GM21515 (cell line): ENCODE results near the gene GRIK3.

Experiments used
- ATAC-seq: cut with Tn5 transposase; IDR thresholded peaks from one replicate; pipeline ENCODE4 v1.9.1; 2021; ENCODE audit not compliant: unreplicated experiment

The GRIK3 gene

DNA sequence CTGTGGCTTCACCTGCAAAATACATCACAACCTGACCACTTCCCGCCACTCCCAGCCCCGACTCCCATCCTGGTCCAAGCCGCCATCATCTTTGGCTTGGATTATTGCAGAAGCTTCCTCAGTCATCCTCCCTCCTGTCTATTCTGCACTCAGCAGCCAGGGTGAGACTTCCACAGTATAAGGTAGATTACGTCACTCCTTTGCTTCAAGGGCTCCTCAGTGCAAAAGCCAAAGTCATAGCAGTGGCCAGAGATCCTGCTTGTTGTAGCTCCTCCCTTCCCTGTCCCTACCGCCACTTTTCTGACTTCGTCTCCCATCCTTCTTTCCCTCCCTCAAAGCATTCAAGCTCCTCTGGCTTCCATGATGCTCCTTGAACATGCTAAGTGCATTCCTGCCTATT, 152.8 kb downstream of the GRIK3 start:
- ATAC-seq = no peak

DNA sequence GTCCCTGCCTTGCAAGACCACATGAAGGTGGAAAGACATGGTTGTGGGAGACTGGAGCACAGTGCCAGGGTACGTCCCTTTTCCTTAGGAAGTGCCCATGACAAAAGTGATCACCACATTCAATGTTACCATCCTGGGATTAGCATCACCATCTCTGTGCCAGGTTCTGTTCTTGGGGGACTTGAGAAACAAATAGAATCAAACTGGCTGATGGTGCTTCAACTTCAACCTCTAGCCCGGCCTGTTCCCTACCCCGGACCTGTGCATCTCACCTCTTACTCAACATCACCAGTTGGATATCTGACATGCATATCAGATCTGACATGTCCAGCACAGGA, 153.3 kb downstream of the GRIK3 start:
- ATAC-seq = no peak

DNA sequence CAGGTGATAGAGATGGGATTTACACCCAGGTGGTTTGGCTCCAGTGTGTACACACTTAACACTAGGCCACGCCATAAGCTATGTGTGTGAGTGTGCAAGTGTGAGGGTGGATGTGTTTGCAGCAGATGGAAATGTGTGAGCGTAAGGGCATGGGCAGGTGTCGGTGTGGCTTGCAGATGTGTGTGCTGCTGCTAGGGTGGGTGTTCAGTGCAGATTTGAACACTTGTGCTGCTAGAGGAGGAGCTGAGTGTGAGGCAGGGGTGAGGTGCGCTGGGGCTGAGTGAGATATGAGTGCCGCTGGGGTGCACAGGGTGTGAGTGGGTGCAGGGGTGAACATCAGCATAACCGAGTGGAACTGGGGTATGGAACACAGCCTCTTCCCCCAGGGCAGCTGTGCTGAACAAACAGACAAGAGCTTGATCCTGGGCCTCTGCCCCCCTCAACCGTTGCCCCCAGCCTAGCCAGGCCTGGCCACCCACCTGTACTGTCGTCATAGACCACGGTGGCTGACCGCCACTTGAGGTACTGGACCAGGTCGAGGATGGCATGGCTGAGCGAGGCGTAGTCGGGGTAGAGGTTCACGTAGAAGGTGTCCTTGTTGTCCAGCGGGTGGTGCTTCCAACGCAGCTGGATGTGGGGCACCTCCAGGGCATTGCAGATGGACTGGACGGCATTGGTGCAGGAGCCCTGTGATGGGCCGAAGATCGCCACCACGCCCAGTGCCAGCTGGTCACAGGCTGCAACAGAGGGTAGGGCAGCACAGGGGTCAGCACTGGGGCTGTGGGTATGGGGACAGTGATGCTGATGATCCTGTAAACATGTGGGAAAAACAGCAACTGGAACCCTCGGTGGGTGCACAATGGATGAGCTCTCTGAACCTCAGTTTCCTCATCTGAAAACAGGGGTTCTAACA, 153.9 kb downstream of the GRIK3 start:
- no peak for ATAC-seq

DNA sequence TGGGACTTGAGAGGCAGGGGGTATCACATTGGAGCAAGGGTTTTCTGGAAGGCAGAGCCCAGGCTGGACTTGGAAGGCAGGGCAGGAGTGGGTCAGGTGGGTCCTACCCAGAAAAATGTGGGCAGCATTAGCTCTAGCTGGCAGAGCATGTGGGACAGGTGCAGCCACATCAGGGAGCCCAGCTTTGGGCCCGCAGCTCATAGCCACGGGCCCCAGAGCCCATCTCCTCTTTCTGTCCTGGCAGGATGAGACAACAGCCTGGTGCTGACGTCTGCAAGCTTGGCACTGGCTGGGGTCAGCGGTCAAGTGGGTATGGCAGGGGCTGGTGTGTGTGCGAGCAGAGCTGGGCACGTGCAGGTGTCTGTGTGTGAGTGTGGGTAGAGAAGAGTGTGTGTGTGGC, 154.7 kb downstream of the GRIK3 start:
- no peak for ATAC-seq

DNA sequence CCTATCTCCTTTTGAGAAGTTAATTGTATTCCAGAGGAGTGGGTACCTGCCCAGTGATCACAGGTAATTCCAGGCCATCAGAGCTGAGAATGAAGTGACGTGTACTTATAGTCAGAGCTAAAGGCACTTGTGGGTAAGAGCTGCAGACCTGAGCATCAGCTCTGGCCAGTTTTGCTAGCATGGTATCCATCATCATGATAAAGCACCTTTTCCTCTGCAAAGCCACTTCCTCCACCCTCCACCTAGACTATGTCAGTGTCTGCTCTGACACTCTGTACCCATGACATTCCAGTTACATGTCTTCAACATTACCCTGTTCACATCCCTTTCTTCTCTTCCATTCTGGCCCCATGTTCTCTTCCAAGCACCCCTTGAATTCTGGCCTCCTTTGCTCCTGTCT, 157.3 kb downstream of the GRIK3 start:
- ATAC-seq = no peak

DNA sequence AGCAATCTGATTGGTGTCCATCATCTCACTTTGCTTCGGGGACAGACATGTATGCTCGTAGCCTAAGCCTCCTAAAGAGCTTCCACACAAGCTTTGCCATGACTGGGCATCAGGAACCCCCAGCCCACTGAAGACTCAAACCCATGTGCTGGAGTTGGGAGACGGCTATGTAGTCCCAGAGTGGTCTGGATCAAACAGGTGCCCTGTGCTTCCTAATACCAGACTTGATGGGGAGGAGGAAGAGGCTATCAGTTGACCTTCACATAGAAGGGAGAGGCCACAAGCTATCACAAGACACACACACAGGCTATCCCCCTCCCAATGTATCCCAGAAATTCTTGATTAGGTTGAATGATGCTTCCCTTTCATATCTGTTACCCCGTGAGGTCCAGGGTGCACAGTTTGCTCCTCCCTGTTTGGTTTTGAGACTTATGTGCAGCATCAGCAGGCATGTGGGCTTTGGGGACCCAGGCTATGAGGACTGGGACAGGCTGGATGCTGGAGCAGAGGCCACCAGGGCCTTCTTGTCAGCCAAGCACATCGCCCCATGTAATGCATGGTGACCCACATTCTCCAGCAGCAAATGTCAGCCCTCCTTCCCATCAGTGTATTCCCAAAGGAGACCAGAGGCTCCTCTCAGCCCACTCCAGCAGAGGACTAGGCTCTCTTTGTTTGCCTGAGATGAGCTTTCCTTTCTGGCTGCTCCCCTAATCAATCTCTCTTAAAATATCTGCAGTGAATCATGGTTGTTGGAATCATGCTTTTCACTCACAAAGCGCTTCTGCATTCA, 159.8 kb downstream of the GRIK3 start:
- no peak for ATAC-seq

DNA sequence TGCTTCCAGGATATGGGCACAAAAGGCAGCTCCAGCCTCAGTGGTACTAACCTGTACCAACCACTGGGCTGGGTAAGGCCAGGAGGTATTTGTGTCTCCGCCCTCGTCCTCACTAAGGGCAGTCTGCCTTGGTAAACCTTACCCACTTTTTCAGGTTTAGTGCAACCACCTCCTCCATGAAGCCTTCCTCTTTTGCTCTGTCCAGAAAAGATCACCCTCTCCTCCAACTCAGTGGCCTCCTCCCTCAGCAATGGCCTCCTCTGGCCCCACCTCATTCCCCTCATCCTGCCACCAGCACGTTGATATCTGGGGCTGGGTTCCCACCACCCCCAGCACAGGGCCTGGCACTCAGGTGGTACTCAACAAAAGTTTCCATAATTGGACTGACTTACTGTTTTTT, 161.5 kb downstream of the GRIK3 start:
- no peak for ATAC-seq

DNA sequence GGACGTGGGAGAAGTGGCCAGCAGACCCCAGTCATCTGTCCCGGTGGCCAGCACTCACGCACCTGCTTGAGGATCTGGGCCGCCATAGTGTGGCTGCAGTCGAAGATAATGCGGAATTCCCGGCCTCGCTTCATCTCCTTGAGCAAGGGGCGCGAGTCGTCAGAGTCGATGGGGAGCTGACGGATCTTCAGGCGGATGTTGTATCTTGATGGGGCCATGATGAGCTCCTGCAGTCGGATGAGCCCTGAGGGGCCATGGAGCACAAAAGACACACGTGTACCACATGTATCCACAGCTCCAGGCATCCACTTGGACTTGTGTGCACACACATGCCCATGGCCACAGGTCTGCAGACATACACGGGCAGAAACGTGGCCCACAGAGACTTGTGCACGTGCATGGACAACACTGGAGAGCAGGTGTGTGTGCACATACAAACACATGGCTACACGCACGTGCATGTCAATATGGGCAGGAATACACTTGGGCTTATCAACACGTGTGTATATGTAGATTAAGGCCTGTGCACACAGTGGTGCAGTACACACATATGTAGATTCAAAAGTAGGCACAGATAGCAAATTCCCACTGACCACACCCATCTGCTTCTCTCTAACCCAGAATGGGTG, 162.1 kb downstream of the GRIK3 start:
- no peak for ATAC-seq

DNA sequence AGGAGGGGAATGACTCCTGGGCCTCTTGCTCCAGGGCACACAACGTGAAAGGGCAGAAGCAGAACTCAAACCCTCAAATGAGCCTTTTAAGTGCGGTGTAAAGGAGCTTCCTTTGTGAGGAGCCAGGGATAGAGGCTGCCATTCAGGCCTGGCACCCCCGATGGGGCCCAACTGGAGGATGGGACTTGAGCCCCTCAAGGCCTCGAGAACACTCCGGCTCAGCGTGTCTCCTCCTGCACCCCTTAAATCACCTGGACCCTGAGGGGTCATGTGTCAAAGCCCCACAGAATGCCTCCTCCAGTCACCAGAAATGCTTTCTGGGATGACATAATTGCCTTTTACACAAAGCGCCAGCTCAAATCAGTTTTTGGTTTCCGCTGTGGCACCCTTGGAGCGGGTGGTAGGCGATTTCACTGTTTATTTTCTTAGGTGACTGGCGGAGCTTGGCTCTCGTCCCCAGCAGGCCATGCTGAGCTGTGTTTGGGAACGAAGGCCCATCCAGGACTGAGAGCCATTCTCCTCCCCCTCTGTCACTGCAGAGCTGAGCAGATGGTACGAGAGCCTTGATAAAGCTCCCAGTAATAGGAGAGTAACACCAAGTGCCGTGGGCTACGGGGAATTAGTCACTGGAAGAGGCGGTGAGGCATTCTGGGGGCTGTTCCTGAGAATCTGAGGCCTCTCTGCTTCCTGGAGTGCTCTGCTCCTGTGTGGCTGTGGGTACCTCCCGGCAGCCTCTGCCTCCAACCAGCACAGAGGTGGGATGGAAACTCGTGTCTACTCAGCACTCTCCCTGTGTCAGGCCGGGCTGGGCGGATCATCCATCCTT, 163.0 kb downstream of the GRIK3 start:
- ATAC-seq = no peak

DNA sequence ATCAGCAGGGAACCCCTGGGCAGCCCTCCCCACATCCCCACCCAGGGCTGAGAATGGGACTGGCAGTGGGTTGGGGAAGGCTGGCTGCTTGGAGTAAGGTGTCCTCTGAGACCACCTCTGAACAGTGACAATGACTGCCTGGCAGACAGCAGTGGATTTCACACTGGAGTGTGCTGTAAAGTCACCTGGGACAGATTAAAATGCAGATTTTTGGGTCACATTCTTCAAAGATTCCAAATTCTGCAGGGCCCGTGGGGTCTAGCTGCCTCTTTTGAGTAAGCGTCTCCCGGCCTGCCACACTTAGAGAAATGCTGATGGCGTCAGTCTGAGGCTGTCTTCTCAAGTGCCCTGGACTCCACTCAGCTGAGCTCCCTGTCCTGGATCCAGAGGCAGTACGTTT, 164.5 kb downstream of the GRIK3 start:
- ATAC-seq = no peak

DNA sequence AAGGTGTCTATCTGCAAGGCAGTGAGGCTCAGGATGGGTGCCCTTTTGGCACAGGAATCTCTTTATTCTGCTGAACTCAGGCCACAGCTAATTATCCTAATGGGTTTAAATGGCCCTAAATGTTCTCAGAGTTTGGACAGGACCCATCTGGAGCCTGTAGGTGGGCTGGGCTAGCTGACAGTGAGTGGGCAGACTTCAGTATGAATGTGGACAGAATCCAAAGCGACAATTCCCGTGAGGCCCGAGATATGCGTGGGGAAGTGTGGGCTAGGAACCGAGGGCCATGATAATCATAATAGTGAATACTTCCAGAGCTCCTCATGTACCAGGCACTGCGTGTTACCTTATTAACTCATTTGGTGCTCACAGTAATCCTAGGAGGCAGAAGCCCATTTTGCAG, 165.3 kb downstream of the GRIK3 start:
- no peak for ATAC-seq

DNA sequence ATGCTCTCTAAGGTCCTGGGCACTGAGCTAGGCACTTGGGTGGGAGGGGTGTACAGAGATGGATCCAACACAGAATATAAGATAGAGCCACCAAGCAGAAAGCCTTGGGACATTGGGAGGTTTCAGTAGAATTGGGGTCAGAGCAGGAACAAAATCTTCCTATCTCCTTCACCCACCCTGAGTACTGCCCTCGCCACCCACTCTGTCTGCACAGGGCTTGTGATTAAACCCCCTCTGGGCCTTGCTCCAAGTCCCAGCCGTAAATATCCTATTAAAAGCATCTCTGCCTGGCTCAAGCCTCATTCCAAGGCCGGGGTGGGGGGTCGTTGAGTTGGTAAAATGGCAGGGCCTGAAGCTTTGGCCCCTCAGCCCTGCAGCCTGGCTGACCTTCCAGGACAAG, 166.7 kb downstream of the GRIK3 start:
- ATAC-seq = no peak

DNA sequence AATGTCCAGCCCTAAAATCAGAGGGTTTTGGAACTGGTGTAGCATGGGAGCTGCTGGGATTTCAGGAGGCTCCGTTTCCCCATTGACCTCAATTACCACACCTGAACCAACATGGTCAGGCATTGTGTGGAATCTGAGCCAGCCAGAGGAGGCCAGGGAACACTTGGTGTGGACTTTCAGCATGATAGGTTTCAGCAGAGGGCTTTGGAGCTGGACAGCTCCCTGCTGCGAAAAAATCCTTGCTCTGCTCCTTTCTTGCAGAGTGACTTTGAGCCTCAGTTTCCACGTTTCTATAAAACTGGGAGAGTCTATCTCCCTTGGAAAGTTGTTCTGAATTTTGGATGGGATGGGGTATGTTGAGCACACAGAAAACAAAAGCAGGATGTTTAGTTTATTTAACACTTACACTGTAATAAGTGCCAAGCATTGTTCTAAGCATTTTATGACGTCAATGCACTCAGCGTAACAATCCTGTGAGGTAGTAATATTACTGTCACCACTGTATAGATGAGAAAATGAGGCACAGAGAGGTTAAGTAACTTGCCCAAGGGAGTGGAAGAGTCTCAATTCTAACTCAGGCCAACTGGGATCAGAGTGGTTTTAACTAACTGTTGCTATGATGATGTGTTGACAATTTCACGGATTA, 168.0 kb downstream of the GRIK3 start:
- ATAC-seq = no peak

DNA sequence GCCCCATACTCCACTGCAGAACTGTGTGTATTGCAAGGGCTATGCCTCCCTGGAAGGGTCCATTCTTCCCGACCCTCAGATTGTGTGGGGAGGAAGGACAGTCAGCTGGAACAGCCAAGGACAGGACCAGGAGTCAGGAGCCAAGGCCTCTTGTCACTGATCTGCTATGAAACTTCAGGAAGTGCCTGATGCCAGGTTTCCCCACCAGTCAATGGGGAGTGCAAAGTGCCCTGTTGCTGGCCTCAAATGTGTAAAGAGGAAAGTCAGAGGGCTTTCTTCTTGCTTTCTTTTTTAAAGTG, 168.8 kb downstream of the GRIK3 start:
- no peak for ATAC-seq

DNA sequence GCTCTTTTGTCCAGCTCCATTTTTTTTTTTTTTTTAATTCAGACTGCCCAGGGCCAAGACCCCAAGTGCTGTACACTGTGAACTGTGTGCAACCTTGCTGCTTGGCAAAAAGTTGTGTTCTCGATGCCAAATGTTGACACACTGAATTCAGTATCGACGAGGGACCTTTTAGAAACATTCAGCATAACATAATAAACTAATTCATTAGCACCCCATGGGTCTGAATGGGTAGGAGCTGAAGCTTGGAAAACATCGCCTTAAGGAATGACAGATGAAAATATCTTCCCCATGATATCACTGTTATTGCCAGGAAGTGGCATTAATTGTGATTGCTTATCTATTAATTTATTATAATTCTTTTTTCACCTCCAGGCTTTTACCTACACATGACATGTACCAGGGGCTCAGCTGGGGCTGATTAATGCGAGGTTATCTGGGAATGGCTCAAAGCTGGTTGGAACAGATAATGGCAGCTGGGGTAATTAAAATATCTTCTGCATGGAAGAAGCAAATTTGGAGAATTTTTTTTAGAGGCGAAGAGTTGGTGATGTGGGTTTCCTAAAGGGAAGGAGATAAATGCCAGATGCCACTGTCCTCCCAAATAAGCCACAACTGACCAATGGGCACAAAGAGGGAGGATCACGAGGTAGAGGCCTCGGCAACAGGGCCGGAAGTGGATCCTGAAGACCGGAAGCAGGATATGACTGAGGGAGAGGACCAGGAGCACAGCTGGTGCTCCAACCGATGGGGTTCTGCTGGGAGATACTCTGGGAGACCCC, 169.3 kb downstream of the GRIK3 start:
- no peak for ATAC-seq

DNA sequence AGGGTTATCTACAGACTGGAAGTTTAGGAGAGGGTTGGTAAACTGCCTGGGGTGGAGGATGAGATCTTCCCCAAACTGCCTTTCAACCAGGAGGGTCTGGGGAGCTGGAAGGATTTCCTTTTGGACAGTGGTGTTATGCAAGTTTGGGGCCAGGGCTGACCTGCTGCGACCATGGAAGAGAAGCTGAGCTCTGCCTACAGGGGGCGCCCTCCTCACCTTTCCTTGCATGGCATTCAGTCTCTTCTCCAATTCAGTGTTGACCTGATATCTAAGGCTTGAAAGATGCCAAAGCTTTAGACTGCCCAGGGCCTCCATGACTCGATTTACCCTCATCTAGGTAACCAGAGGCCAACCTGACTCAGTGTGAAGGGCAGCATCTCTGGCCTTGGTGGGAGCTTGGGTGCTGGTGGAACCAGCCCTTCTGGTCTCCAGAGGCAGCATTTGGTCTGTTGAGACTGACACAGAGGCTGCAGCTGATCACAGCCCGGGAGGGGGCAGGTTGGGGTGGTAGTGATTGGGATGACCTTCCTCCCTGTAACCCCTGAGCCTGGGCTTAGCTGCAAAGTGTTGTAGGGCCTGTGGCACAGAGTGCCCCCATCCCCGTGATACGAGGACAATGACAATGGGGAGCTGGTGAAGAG, 170.0 kb downstream of the GRIK3 start:
- ATAC-seq = no peak

DNA sequence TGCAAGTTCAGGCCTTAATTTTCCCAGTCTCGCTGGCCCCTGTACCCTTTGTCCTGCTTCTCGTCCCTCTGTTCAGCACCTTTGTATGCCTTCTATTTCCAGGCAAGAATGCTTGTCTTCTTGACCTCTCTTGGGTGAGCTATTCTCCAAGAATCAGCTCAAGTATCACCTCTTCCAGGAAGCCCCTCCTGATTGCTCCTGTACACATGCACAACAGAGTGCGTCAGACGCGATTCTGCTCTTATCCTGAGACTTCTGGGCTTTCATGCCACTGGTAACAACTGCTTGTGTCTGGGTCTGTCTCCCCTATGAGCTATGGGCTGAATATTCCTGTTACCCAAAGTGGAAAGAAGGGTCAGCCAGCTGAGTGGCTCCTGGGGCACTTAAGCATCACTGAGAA, 170.8 kb downstream of the GRIK3 start:
- no peak for ATAC-seq

DNA sequence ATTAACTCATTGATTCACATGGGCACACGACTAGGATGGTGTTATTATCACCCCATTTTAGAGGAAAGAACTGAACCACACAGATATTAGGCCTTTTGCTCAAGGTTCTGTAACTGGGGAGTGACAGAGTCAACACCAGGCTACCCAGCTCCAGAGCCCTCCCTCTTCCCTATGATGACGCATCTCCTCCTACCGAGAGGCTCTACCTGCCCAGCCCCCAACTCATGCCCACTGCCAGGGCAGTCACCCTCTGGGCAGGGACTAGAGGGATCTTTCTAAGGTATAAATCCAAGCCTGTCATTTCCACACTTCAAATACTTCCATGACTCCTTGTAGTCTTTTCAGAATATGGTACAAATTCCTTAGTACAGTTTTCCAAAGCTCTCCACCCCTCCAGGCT, 171.3 kb downstream of the GRIK3 start:
- ATAC-seq = no peak

DNA sequence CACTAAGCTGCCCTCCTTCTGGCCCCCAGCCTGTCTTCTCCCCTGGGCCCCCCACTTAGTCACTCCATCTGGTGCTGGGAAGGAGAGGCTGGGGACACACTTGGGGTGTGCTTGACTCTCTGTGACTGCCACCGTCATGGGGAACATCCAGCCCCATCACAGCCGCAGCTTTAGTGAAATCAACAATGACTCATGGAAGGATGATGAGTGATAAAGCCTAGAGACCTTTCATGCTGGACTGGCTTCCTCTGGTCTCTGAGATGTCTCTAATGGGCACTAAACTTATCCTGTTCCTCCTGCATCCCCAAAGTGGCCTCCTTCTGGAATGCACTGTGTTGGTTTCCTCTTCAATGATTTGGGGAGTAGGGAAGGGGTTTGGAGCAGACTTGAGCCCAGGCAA, 172.9 kb downstream of the GRIK3 start:
- ATAC-seq = no peak

DNA sequence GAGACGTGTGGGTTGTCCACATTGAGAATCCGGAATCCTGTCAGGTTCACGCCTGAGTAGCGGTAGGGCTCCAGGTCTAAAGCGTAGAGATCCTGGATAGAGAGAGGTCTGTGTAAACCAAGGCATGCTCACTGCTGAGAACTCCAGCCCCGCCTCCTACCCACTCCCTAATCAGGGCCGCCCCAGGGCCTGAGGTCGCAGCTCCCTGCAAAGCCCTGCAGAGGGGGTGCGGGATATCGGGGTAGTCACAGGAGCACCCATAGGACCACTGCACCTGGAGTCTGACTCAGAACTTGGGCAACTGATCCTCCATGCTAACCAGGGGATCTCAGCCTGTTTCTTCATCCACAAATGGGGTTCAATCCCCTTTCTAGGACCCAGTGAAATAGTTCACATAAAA, 174.4 kb downstream of the GRIK3 start:
- ATAC-seq = no peak
